ENCODE results near the gene FAM20C. TPM values are rescaled to one million over a fixed set of nuclear protein-coding genes. Genes with fewer than 3 reads are reported as not detected.

FAM20C gene
- total RNA-seq, 4 donors from 2014 or later = 41.9 to 87.5 (median 73.6) TPM

DNA sequence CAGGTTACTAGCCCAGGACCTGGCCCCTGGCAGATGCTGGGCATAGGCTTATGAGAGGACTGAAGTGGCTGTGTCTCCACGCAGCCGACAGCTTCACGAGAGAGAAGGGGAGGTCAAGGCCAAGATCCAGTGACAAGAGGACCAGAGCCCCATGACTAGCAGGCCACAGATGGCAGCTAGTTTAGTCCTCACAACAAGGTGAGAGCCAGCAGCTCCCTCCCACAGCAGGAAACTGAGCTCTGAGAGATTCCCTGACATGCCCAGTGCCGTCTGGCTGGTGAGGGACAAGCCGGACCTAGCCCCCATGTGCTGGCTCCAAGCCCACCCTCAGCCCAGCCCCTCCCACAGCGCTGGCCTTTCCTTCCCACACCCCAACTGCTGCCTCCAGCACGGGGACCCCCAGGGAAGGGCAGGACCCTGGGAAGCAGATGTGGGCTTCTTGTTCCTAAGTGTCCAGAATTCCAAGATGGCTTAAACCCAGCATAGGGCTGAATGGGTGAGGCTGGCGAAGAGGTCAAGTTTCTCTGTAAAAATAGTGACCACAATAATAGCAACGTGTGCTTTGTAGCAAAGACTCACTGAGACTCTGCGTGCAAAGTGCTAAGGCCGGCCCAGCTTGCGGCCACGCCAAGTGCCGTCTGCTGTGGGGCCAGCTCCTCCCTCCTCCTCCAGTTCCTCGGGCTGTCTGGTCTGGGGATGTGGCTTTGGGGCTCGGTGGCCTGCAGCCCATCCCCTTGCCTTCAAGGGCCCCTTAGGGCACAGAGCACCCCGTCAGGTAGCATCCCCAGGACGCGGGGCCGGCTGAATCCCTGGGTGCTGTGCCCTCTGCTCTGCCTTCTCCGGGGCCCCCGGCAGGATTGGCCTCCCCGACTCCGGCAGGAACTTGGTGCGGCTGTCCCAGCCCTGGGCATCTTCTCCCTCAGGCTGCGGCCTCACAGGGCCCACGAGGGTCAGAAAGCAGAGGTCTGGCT, 7.8 kb upstream of the FAM20C start:
- H3K4me3 ChIP-seq = no peak overlapping the region
- H3K36me3 ChIP-seq = no peaks in the 10 kb centered on the region
- peaks cover 0 to 18% (median 9%) of the 10 kb centered on the region in 3 donors for H3K4me1 ChIP-seq
- TF ChIP-seq POLR2A (IDR thresholded peaks at IDR 0.05) (no peak), EP300 (IDR thresholded peaks at IDR 0.05) (no peak), POLR2AphosphoS5 (IDR thresholded peaks at IDR 0.05) (no peak)
- TF ChIP-seq, protein P1, sequence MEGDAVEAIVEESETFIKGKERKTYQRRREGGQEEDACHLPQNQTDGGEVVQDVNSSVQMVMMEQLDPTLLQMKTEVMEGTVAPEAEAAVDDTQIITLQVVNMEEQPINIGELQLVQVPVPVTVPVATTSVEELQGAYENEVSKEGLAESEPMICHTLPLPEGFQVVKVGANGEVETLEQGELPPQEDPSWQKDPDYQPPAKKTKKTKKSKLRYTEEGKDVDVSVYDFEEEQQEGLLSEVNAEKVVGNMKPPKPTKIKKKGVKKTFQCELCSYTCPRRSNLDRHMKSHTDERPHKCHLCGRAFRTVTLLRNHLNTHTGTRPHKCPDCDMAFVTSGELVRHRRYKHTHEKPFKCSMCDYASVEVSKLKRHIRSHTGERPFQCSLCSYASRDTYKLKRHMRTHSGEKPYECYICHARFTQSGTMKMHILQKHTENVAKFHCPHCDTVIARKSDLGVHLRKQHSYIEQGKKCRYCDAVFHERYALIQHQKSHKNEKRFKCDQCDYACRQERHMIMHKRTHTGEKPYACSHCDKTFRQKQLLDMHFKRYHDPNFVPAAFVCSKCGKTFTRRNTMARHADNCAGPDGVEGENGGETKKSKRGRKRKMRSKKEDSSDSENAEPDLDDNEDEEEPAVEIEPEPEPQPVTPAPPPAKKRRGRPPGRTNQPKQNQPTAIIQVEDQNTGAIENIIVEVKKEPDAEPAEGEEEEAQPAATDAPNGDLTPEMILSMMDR (IDR thresholded peaks at IDR 0.05) = no peak
- 51% methylated on average over 2 of the region's 27 CpGs; no CpG with 5 or more reads in 1 of the 2 donors for WGBS, 2 donors (ENCODE audit: low coverage in 1 of 2)
- H3K27me3 ChIP-seq = no peaks in the 10 kb centered on the region
- H3K9me3 ChIP-seq = no peaks in the 10 kb centered on the region
- H3K27ac ChIP-seq = peak overlapping the region in 3 of 4 donors; percentile 39 to 60 (median 52)
- peak; percentile 68 for ATAC-seq

DNA sequence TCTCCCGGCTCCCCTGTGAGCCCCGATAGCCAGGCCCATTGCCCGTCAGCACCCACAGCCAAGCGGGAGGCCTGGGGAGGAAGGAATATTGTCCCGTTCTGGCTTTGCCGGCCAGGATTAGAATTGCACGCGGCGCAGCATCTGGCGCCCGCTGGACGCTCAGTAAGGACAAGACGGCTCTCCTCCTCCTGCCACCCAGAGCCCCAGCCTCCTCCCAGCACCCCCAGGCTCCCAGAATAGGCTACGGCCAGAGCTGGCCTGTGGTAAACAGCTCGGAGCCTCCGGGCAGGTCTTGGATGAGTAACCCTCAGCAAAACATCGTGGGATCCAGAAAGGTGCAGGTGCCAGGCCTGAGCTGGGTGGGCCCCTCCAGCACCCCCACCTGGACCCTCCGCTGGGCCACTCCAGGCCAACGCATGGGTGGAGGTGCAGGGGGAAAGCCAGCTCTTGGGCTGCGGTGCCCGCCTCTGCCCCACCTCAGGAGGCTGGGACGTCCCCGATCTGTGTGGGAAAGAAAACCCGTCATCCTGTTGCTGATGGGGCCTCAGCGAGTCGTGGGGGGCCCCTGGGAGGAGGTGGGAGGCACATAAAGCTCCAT, 5.8 kb upstream of the FAM20C start:
- Histone ChIP-seq H3K9me3 (no peaks in the 10 kb centered on the region), H3K27me3 (no peaks in the 10 kb centered on the region), H3K4me3 (no peak overlapping the region), H3K27ac (no peak overlapping the region), H3K36me3 (no peaks in the 10 kb centered on the region), H3K4me1 (peaks cover 0 to 30% (median 15%) of the 10 kb centered on the region in 3 donors)
- ATAC-seq = no peak
- 88% methylated on average over 6 of the region's 26 CpGs; no CpG with 5 or more reads in 1 of the 2 donors for WGBS, 2 donors (ENCODE audit: low coverage in 1 of 2)
- no peak for TF ChIP-seq POLR2AphosphoS5 (IDR thresholded peaks at IDR 0.05)
- TF ChIP-seq, protein P1 (IDR thresholded peaks at IDR 0.05) = no peak
- no peak for TF ChIP-seq POLR2A (IDR thresholded peaks at IDR 0.05)
- TF ChIP-seq EP300 (IDR thresholded peaks at IDR 0.05) = no peak

DNA sequence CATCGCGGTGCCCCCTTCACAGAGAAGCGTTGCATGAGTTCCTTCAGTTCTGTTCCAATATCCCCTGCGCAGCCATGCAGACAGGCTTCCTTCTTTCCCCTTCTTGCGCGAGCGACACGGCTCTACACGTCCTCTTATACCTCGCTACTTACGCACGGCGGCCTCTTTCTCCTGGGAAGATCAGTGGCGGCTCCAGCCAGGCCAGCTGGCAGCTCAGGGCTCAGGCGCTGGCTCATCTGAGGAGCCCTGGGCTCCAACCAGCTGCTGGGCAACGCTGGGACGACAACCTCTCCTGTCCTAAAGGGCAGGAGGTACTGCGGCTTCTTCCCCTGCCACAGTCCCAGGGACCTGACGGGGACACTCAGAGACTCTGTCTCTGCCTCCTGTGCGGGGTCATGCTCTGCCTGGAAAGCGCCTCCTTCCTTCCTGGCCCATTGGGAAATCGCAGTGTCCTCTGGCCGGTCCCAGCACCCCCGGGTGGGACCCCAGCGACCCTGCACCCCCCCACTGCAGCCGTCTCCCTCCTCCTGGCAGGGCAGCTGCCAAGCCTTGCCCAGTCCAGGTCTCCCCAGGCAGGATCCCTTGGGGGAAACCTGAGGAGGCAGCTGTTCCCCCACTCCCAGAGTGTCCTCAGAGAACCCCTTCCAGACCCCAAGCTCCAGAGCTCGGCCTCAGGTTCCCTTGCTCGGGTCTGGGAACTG, 5.0 kb upstream of the FAM20C start:
- H3K9me3 ChIP-seq = no peaks in the 10 kb centered on the region
- H3K4me1 ChIP-seq = peaks cover 0 to 32% (median 15%) of the 10 kb centered on the region in 3 donors
- no peaks in the 10 kb centered on the region for H3K27me3 ChIP-seq
- TF ChIP-seq POLR2AphosphoS5 (IDR thresholded peaks at IDR 0.05) = no peak
- TF ChIP-seq POLR2A (IDR thresholded peaks at IDR 0.05) = no peak
- no peak for TF ChIP-seq EP300 (IDR thresholded peaks at IDR 0.05)
- TF ChIP-seq, protein P1 (IDR thresholded peaks at IDR 0.05) = no peak
- H3K36me3 ChIP-seq = no peaks in the 10 kb centered on the region
- 89 to 100% methylated on average over 1 to 3 of the region's 28 CpGs for WGBS, 2 donors (ENCODE audit: low coverage in 1 of 2)
- no peak for ATAC-seq
- H3K4me3 ChIP-seq = no peak overlapping the region
- no peak overlapping the region for H3K27ac ChIP-seq

DNA sequence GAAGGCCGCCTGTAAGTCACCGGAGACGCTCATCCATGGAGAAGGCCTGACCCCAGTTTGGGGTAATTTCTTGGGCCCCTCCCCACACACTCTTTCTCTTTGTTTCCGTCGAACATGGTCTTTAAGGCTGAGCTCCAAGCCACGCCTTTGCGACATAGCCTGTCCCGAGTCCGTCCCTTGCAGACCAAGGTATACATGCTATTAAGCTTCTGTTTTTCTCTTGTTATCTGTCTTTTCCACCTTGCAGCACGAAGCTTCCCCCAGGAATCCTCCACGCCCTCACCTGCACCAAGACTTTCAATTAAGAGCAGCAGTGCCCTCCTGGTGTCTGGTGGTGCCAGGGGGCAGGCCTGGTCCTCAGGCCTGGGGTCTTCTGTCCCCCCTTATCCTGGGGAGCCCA, 4.2 kb upstream of the FAM20C start:
- no peak for ATAC-seq
- Histone ChIP-seq H3K27me3 (no peaks in the 10 kb centered on the region), H3K9me3 (no peaks in the 10 kb centered on the region), H3K27ac (no peak overlapping the region), H3K36me3 (no peaks in the 10 kb centered on the region), H3K4me1 (peaks cover 0 to 32% (median 15%) of the 10 kb centered on the region in 3 donors), H3K4me3 (no peak overlapping the region)
- TF ChIP-seq, protein P1 (IDR thresholded peaks at IDR 0.05) = no peak
- no peak for TF ChIP-seq EP300 (IDR thresholded peaks at IDR 0.05)
- TF ChIP-seq POLR2AphosphoS5 (IDR thresholded peaks at IDR 0.05) = no peak
- TF ChIP-seq POLR2A (IDR thresholded peaks at IDR 0.05) = no peak
- WGBS, 2 donors (ENCODE audit: low coverage in 1 of 2) = 85 to 94% methylated on average over 5 of the region's 11 CpGs

Measured in gastroesophageal sphincter (tissue), 4 donors.